Ascending aorta (tissue), 2 donors: ENCODE data around the gene NTF3. TPM values are rescaled to one million over a fixed set of nuclear protein-coding genes. Genes with fewer than 3 reads are reported as not detected.

Source experiments
- DNase-seq, 2 donors: peaks; one replicate each; pipeline ENCODE4 v3.0.0-alpha.2; 2019; ENCODE audit warnings: low spot score in 2 of 2
- H3K27ac ChIP-seq, 2 donors: fragments of 200-600 bp; sonication (generic); one replicate each; pipeline ENCODE4 v1.5.1; 2016 to 2017; ENCODE audit warnings: mild to moderate bottlenecking in 1 of 2
- H3K27me3 ChIP-seq: fragments of 200-600 bp; sonication (generic); one replicate; pipeline ENCODE4 v1.5.1; 2017
- H3K36me3 ChIP-seq, 2 donors: fragments of 200-600 bp; sonication (generic); one replicate each; pipeline ENCODE4 v1.5.1; 2016
- H3K4me1 ChIP-seq, 2 donors: fragments of 200-600 bp; sonication (generic); one replicate each; pipeline ENCODE4 v1.5.1; 2016 to 2017; ENCODE audit warnings: mild to moderate bottlenecking in 1 of 2
- H3K4me3 ChIP-seq, 2 donors: fragments of 200-600 bp; sonication (generic); one replicate each; pipeline ENCODE4 v1.5.1; 2016 to 2017; ENCODE audit warnings: mild to moderate bottlenecking in 1 of 2
- H3K9me3 ChIP-seq, 2 donors: fragments of 200-600 bp; sonication (generic); one replicate each; pipeline ENCODE4 v1.5.1; 2016
- CTCF ChIP-seq, 3 experiments: fragments of 200-600 bp in 2 of 3; fragments of 450-650 bp in 1 of 3; sonication (generic) in 2 of 3; IDR thresholded peaks; one replicate each; pipeline ENCODE4 v1.5.1; 2016 to 2019; ENCODE audit warnings: antibody characterized with exemption in 3 of 3, mild to moderate bottlenecking in 1 of 3, moderate library complexity in 1 of 3
- intact Hi-C: fragments of 100-400 bp; cut with DNase I; formaldehyde crosslinking; loops from one replicate; pipeline ENCODE4 v1.15.1; 2023
- total RNA-seq: library from RNA; depleted of rRNA; stranded (reverse); fragments of >200 nt; gene quantifications from one replicate; pipeline ENCODE4 v1.1.0, GENCODE V29; 2016

Gene NTF3
- total RNA-seq, 1 donor from 2014 or later: 58.9 TPM

GRCh38 chr12:5512601-5512970 lies 80.7 kb downstream of the NTF3 start:
- Histone ChIP-seq H3K27ac (no peak overlapping the region), H3K4me3 (no peak overlapping the region), H3K9me3 (no peaks in the 10 kb centered on the region), H3K27me3 (no peaks in the 10 kb centered on the region), H3K4me1 (no peaks in the 10 kb centered on the region), H3K36me3 (no peaks in the 10 kb centered on the region)
- peak in 1 of 2 donors; percentile 35 for DNase-seq
- TF ChIP-seq CTCF (IDR thresholded peaks at IDR 0.05): no peak
- intact Hi-C loops: loop anchor here (10.0 kb wide), 2 partner anchors 132 to 338 kb away; no protein-coding TSS in a partner anchor

- intact Hi-C loops: loop anchor here (10.0 kb wide), 2 partner anchors 131 to 339 kb away; no protein-coding TSS in a partner anchor
- no peak for TF ChIP-seq CTCF (IDR thresholded peaks at IDR 0.05)
- H3K27ac ChIP-seq: no peak overlapping the region
These were observed 81.5 kb downstream of the NTF3 start for GRCh38 chr12:5513406-5513805.

GRCh38 chr12:5514016-5514415 lies 82.1 kb downstream of the NTF3 start:
- intact Hi-C loops: loop anchor here (10.0 kb wide), 2 partner anchors 131 to 339 kb away; no protein-coding TSS in a partner anchor
- Histone ChIP-seq H3K9me3 (no peaks in the 10 kb centered on the region), H3K27me3 (no peaks in the 10 kb centered on the region), H3K27ac (no peak overlapping the region), H3K4me1 (no peaks in the 10 kb centered on the region), H3K36me3 (no peaks in the 10 kb centered on the region), H3K4me3 (no peak overlapping the region)
- no peak for TF ChIP-seq CTCF (IDR thresholded peaks at IDR 0.05)
- DNase-seq: peak in 1 of 2 donors; percentile 57

More at GRCh38 chr12:5513406-5513805, 81.5 kb downstream of the NTF3 start:
- DNase-seq: peak in 1 of 2 donors; percentile 40
- no peak overlapping the region for H3K4me3 ChIP-seq
- H3K4me1 ChIP-seq: no peaks in the 10 kb centered on the region
- no peaks in the 10 kb centered on the region for H3K9me3 ChIP-seq
- no peaks in the 10 kb centered on the region for H3K27me3 ChIP-seq
- no peaks in the 10 kb centered on the region for H3K36me3 ChIP-seq

GRCh38 chr12:5514545-5514944 lies 82.6 kb downstream of the NTF3 start:
- no peaks in the 10 kb centered on the region for H3K4me1 ChIP-seq
- no peaks in the 10 kb centered on the region for H3K27me3 ChIP-seq
- DNase-seq: peak in 1 of 2 donors; percentile 22
- H3K27ac ChIP-seq: no peak overlapping the region
- no peak for TF ChIP-seq CTCF (IDR thresholded peaks at IDR 0.05)
- intact Hi-C loops: loop anchor here (10.0 kb wide), 2 partner anchors 130 to 340 kb away; no protein-coding TSS in a partner anchor
- H3K36me3 ChIP-seq: no peaks in the 10 kb centered on the region
- H3K4me3 ChIP-seq: no peak overlapping the region
- H3K9me3 ChIP-seq: no peaks in the 10 kb centered on the region

- H3K4me1 ChIP-seq: no peaks in the 10 kb centered on the region
- no peak overlapping the region for H3K4me3 ChIP-seq
- no peak overlapping the region for H3K27ac ChIP-seq
- H3K27me3 ChIP-seq: no peaks in the 10 kb centered on the region
- no peak for TF ChIP-seq CTCF (IDR thresholded peaks at IDR 0.05)
- intact Hi-C loops: loop anchor here (10.0 kb wide), 2 partner anchors 129 to 341 kb away; no protein-coding TSS in a partner anchor
- DNase-seq: no peak
- H3K36me3 ChIP-seq: no peaks in the 10 kb centered on the region
- H3K9me3 ChIP-seq: no peaks in the 10 kb centered on the region
These were observed 83.5 kb downstream of the NTF3 start for GRCh38 chr12:5515458-5515857.
